Activated T-helper 1 cell treated with Interleukin-2 at 50 U/mL for 16 hours (primary cell): ENCODE measurements around the gene PLAAT4.
"Not testable (repeated sequence)": the region's sequence is repeated elsewhere in the genome, so short reads cannot be mapped to it uniquely, and the experiment has no call there.

ENCODE experiments used
- DNase-seq: peaks from one replicate; pipeline ENCODE4 v3.0.0-alpha.2; 2020; ENCODE audit warnings: low read depth

PLAAT4 gene

DNA sequence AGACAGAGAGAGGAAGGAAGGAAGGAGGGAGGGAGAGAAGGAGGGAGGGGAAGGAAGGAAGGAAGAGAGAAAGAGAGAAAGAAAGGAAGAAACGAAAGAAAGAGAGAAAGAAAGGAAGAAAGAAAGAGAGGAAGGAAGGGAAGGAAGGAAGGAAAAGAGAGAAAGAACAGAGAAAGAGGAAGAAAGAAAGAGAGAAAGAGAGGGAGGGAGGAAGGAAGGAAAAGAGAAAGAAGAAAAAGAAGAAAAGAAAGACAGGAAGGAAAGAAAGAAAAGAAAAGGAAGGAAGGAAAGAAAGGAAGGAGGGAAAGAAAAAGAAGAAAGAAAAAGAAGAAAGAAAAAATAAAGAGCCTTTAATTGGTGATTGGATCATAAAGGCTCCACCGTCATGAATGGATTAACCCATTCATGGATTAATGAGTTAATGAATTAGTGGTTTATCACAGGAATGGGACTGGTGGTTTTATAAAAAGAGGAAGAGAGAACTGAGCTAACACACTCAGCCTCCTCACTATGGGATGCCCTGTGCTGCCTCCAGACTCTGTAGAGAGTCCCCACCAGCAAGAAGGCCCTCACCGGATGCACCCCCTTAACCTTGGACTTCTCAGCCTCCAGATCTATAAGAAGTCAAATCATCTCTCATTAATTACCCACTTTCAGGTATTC lies 35.5 kb downstream of the PLAAT4 start:
- no peak for DNase-seq

DNA sequence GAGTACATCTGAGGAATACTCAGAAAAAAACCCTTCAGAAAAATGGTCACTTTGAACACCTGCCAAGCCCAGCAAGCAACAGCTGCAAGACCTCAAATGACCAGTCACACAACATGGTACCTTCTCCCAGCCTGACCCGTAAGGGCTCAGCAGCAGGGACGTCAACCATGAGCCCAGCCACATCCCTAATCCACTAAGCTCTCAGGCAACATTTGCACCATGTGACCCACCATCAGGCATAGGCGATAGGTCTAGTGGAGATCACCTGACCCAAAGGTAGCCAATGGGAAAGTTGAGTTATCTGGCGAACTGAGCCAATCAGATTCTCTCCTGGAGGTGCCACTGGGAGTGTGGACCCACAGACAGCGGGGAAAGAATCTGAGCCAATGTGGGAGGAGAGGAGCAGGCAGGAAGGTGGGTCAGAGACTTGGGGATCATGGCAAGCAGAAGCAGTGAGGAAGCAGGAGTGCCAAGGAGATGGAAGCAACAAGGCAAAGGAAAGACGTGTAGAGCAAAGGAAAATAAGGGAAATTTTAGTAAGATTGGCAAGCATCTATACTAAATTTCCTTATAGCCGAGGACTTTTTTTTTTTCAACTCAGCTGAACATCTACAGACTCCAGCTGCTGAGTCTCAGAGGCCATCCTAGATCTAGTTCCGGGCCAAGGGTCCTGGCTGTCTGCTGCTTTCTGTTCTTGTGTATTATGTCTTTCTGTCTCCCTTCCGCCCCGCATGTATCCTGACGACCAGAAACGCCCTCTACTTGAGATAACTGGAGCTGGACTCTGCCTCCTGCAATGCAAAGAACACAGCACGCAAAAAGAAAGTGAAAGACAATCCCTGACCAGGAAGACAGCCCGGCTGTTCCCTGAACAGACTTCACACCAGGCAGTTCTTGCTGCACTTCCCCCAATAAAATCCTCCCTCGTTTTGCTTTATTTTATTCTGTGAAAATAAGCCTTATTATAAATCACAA lies 37.6 kb downstream of the PLAAT4 start:
- DNase-seq: no peak

GRCh38 chr11:63574856-63575602 lies 38.4 kb downstream of the PLAAT4 start:
- DNase-seq: no peak

- DNase-seq: not testable (repeated sequence)
These were observed 42.3 kb downstream of the PLAAT4 start for GRCh38 chr11:63578882-63579281.

DNA sequence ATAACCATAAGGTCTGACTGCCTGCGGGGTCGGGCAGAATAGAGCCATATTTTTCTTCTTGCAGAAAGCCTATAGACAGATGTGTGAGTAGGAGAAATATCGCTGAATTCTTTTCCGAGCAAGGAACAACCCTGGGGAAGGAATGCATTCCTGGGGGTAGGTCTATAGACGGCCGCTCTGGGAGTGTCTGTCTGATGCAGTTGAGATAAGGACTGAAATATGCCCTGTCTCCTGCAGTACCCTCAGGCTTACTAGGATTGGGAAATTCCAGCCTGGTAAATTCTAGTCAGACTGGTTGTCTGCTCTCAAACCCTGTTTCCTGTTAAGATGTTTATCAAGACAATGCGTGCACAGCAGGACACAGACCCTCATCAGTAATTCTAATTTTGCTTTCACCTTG lies 44.6 kb downstream of the PLAAT4 start:
- DNase-seq: not testable (repeated sequence)

DNA sequence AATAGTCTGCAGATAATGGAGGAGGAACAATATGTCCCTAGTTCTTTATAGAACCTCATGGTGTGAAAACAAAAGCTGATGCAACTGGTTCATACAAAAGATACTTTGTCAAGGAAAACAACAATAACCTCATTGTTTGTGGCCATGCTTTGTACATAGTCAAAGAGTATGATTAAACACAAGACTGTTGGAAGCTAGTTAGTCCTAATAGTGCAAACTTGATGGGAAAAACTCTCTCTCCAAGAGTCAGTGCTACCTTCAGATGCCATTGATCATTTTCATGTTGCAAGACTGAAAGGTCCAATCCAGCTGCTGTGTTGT lies 46.7 kb downstream of the PLAAT4 start:
- no peak for DNase-seq

- no peak for DNase-seq
These were observed 50.0 kb downstream of the PLAAT4 start for GRCh38 chr11:63586451-63587166.

DNA sequence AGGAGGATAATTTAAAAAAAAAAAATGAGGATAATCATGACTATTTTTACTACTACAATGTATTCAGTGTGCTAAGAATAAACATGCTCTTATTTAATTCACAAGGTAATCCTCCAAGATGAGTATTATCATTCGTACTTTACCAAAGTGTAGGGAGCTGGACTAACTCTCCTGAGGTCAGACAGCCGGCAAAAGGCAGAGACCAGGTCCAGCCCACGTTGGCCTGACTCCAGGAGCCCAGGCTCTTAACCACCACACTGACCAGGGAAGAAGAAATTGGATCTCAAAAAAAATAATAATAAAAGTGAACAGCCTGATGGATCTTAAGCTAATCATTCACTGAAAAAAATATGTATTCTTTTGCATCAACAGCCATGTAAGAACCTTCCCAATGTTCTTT lies 52.4 kb downstream of the PLAAT4 start:
- no peak for DNase-seq

GRCh38 chr11:63590024-63590788 lies 53.6 kb downstream of the PLAAT4 start:
- DNase-seq: no peak

GRCh38 chr11:63592975-63593395 lies 56.4 kb downstream of the PLAAT4 start:
- DNase-seq: no peak

GRCh38 chr11:63595296-63595695 lies 58.7 kb downstream of the PLAAT4 start:
- no peak for DNase-seq
